Activated B cell treated with CpG ODN at 0.5 μM for 24 hours (primary cell): ENCODE data around the gene MBNL2. TPM values are rescaled to one million over a fixed set of nuclear protein-coding genes. Genes with fewer than 3 reads are reported as not detected.

Experiments
- ATAC-seq: fragments of 200-7000 bp; cut with Tn5 transposase; one replicate; pipeline ENCODE4 v1.10.0; 2021; ENCODE audit warnings: low read depth, mild to moderate bottlenecking, moderate library complexity
- CTCF ChIA-PET: fragments of 350-600 bp; sonication (Branson Sonifier 250); formaldehyde crosslinking; loops from one replicate; lab custom pipeline; 2021; ENCODE audit warnings: antibody characterized with exemption; lab: Charles Lee
- POLR2A ChIA-PET: fragments of 350-600 bp; sonication (Branson Sonifier 250); formaldehyde crosslinking; loops from one replicate; lab custom pipeline; 2021; ENCODE audit warnings: antibody characterized with exemption; lab: Charles Lee
- DNase-seq: peaks from one replicate; pipeline ENCODE4 v3.0.0; 2022
- H3K27ac Mint-ChIP-seq: one replicate; pipeline ENCODE4 v1.8.0; 2020; ENCODE audit warnings: mixed read lengths
- H3K27me3 Mint-ChIP-seq: one replicate; pipeline ENCODE4 v1.8.0; 2021; ENCODE audit warnings: mixed read lengths
- H3K36me3 Mint-ChIP-seq: one replicate; pipeline ENCODE4 v1.8.0; 2021; ENCODE audit warnings: low read depth, mixed read lengths
- H3K4me1 Mint-ChIP-seq: one replicate; pipeline ENCODE4 v1.8.0; 2021; ENCODE audit warnings: mixed read lengths
- H3K4me3 Mint-ChIP-seq: one replicate; pipeline ENCODE4 v1.8.0; 2020; ENCODE audit warnings: mild to moderate bottlenecking, mixed read lengths
- H3K9me3 Mint-ChIP-seq: one replicate; pipeline ENCODE4 v1.8.0; 2020; ENCODE audit warnings: mixed read lengths
- CTCF ChIP-seq: fragments of 200-600 bp; IDR thresholded peaks from one replicate; pipeline ENCODE4 v1.8.0; 2022; ENCODE audit warnings: antibody characterized with exemption, mild to moderate bottlenecking
- intact Hi-C: fragments of 100-400 bp; cut with micrococcal nuclease; formaldehyde crosslinking; loops from one replicate; pipeline ENCODE4 v1.15.1; 2024
- total RNA-seq: library from RNA; stranded (reverse); gene quantifications from 2 replicates; pipeline ENCODE4 v1.2.3, GENCODE V29; 2022

MBNL2 gene
- total RNA-seq, 1 donor from 2014 or later = 18.8 TPM

GRCh38 chr13:97196340-97196739, 25.8 kb upstream of the MBNL2 start:
- Mint-ChIP-seq H3K27me3 (peaks cover 16% of the 10 kb centered on the region), H3K4me3 (no peak overlapping the region), H3K9me3 (no peaks in the 10 kb centered on the region), H3K36me3 (no peaks in the 10 kb centered on the region), H3K27ac (no peak overlapping the region), H3K4me1 (no peaks in the 10 kb centered on the region)
- CTCF ChIA-PET = no interaction called here
- no peak for DNase-seq
- no peak for TF ChIP-seq CTCF
- no peak for ATAC-seq
- POLR2A ChIA-PET = no interaction called here
- intact Hi-C loops = no loop called here

GRCh38 chr13:97198753-97199152, 23.4 kb upstream of the MBNL2 start:
- Mint-ChIP-seq H3K4me3 (no peak overlapping the region), H3K4me1 (no peaks in the 10 kb centered on the region), H3K27me3 (peaks cover 24% of the 10 kb centered on the region), H3K27ac (no peak overlapping the region), H3K36me3 (no peaks in the 10 kb centered on the region), H3K9me3 (no peaks in the 10 kb centered on the region)
- DNase-seq (no peak), ATAC-seq (no peak)
- CTCF ChIA-PET = no interaction called here
- POLR2A ChIA-PET = no interaction called here
- no peak for TF ChIP-seq CTCF
- intact Hi-C loops = no loop called here

GRCh38 chr13:97199451-97199850, 22.7 kb upstream of the MBNL2 start:
- H3K4me3 Mint-ChIP-seq = no peak overlapping the region

GRCh38 chr13:97200081-97200942, 21.8 kb upstream of the MBNL2 start:
- H3K4me1 Mint-ChIP-seq = no peaks in the 10 kb centered on the region
- DNase-seq = no peak
- TF ChIP-seq CTCF = no peak
- ATAC-seq = no peak
- peaks cover 25% of the 10 kb centered on the region for H3K27me3 Mint-ChIP-seq
- no peak overlapping the region for H3K27ac Mint-ChIP-seq
- H3K9me3 Mint-ChIP-seq = no peaks in the 10 kb centered on the region
- intact Hi-C loops = no loop called here
- H3K4me3 Mint-ChIP-seq = no peak overlapping the region
- H3K36me3 Mint-ChIP-seq = no peaks in the 10 kb centered on the region
- POLR2A ChIA-PET = no interaction called here
- CTCF ChIA-PET = interaction anchor here (0.7 kb wide), 1 partner anchor 158 kb away, joined by 3 read pairs; no protein-coding TSS in a partner anchor

More at GRCh38 chr13:97199451-97199850, 22.7 kb upstream of the MBNL2 start:
- Mint-ChIP-seq H3K27ac (no peak overlapping the region), H3K27me3 (peaks cover 25% of the 10 kb centered on the region), H3K36me3 (no peaks in the 10 kb centered on the region), H3K4me1 (no peaks in the 10 kb centered on the region), H3K9me3 (no peaks in the 10 kb centered on the region)
- no peak for ATAC-seq
- ChIA-PET CTCF (no interaction called here), POLR2A (no interaction called here)
- intact Hi-C loops = no loop called here
- TF ChIP-seq CTCF = no peak
- no peak for DNase-seq

- Mint-ChIP-seq H3K36me3 (no peaks in the 10 kb centered on the region), H3K27me3 (peaks cover 30% of the 10 kb centered on the region), H3K27ac (no peak overlapping the region), H3K4me1 (no peaks in the 10 kb centered on the region), H3K9me3 (peaks cover 5% of the 10 kb centered on the region), H3K4me3 (no peak overlapping the region)
- no peak for ATAC-seq
- no peak for DNase-seq
- no peak for TF ChIP-seq CTCF
- ChIA-PET CTCF (no interaction called here), POLR2A (no interaction called here)
- intact Hi-C loops = no loop called here
Observed at GRCh38 chr13:97202761-97203160, 19.4 kb upstream of the MBNL2 start.
